C4-2B (cell line): Measurements from ENCODE around the gene USP31.

Experiments used
- H3K27ac ChIP-seq: fragments of 450-650 bp; 2 replicates; pipeline ENCODE4 v1.5.1; 2017
- ZFX ChIP-seq: fragments of 450-650 bp; IDR thresholded peaks from 2 replicates; pipeline ENCODE4 v1.6.1; 2017
- TF ChIP-seq, protein P1 (sequence below): fragments of 450-650 bp; conservative IDR thresholded peaks from 2 replicates; pipeline ENCODE4 v1.5.1; 2017; ENCODE audit warnings: mild to moderate bottlenecking

Gene USP31

DNA sequence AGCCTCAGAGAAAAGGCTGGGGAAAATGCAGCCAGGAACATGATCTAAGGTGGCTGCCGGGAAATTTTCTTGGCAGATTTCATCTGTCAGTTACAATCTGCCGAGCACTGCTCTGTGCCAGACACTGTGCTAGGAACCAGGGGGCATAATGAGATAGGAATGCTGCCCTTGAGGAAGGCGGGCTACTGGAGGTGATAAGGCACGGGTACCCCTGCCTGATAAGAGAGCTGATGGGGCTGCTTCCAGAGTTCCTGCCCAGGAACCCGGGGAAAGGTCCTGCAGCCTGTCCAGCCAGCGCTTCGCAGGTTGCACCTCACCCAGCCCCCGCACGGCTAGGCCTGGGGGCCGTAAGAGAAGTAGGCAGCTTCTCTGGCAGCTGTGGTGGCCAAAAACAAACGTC lies 36.4 kb upstream of the USP31 start:
- peak overlapping the region; percentile 2; the same call in 1 of the 2 replicates for H3K27ac ChIP-seq
- TF ChIP-seq ZFX = no peak
- TF ChIP-seq, protein P1, sequence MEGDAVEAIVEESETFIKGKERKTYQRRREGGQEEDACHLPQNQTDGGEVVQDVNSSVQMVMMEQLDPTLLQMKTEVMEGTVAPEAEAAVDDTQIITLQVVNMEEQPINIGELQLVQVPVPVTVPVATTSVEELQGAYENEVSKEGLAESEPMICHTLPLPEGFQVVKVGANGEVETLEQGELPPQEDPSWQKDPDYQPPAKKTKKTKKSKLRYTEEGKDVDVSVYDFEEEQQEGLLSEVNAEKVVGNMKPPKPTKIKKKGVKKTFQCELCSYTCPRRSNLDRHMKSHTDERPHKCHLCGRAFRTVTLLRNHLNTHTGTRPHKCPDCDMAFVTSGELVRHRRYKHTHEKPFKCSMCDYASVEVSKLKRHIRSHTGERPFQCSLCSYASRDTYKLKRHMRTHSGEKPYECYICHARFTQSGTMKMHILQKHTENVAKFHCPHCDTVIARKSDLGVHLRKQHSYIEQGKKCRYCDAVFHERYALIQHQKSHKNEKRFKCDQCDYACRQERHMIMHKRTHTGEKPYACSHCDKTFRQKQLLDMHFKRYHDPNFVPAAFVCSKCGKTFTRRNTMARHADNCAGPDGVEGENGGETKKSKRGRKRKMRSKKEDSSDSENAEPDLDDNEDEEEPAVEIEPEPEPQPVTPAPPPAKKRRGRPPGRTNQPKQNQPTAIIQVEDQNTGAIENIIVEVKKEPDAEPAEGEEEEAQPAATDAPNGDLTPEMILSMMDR = no peak

DNA sequence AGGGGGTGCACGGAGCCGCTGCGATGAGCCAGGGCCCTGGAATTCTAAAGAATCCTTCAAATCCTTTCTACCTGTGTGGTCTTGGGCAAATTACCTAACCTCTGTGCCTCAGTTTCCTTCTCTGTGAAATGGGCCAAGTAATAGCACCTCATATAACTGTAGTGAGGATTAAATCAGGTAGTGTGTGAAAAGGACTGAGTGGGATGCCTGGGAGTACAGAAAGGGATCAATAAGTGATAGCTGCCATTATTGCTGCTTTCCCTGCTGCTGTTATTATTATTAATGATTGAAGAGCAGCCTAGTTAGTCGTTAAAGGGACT lies 34.3 kb upstream of the USP31 start:
- no peak overlapping the region for H3K27ac ChIP-seq

DNA sequence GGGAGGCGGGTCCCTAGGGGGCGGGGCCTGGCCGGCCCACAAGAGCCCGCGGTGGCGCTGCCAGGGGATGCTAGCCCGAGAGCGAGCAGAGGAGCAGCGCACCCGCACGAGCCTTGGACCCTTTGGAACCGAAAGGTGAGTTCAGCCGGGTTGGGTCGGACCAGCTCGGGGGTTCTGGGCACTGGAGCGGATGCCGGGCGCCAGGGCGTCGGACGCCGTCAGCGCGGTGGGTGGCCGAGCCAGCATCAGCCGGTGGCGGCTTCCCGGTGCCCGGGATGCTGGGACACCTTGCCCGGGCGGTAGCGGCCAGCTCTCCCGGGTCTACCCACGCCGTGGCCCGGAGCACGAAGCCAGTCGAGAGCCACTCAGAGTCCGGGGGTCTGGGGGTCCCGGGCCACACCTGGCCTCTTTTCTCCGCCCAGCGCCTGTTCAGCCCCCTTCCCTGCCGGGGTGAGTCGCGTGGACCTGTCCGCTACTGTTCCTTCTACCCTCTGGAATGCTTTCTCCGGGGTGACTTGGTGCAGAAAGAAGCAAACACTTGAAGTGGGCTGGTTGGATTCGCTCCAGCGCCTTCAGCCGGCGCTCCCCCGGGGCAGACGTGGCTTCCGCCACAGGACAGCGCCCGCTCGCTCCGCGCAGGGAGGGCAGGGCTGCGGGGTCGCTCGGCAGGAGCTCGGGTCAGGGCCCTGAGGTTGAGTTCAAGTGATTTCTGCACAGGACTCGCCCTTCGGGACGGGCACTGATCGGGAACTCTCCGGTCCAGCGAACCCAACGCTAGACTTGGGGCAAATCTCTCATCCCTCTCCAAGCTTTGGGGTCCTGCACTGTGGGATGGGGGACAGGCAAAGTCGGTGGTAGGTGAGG lies 33.7 kb upstream of the USP31 start, which contains the start of gene SCNN1G:
Gene SCNN1G, plus strand, starts transcription at position 67 of the 864 bp plus-strand sequence. CDS start 3,527 bp downstream, outside the sequence.
- no peak within 1 kb of the TSS for H3K27ac ChIP-seq
- TF ChIP-seq, protein P1 = peak; percentile 43
- no peak for TF ChIP-seq ZFX

More for the DNA sequence above, 34.3 kb upstream of the USP31 start:
- TF ChIP-seq, protein P1 = no peak
- TF ChIP-seq ZFX = no peak

DNA sequence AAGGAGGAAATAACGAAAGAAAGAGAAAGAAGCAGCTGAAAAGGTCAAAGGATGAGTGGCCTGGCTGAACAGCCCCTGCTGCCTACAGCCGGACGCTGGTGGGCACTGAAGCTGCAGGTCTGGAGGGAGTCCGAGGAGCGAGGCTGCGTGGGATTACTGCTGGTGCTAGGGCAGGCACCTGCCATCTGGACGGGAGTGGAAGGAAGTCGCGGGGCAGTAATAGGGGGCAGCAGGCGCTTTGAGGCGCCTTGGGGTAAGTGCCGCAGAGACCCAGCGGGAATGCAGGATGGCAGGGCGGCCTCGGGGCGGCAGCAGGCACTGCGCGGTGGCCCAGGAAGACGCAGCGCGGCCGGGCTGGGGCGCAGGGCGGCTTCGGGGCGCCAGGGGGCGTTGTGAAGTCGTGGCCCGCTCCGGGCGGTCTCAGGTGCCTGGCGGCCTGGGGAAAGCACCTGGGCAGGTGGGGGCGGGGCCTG lies 33.0 kb upstream of the USP31 start:
- TF ChIP-seq, protein P1 = peak; percentile 100
- no peak for TF ChIP-seq ZFX
- H3K27ac ChIP-seq = no peak overlapping the region

DNA sequence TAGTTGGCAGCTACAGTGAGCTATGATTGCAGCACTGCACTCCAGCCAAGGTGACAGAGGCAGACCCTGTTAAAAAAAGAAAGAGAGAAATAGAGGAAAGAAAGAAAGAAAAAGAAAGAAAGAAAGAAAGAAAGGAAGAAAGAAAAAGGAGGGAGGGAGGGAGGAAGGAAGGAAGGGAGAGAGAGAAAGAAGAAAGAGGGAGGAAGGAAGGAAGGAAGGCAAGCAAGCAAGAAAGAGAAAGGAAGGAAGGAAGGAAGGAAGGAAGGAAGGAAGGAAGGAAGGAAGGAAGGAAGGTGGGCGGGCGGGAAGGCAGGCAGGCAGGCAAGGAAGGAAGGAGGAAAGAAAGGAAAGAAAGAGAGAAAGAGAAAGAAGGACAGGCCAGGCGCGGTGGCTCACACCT lies 32.3 kb upstream of the USP31 start:
- TF ChIP-seq, protein P1 = no peak
- no peak for TF ChIP-seq ZFX
- H3K27ac ChIP-seq = no peak overlapping the region

DNA sequence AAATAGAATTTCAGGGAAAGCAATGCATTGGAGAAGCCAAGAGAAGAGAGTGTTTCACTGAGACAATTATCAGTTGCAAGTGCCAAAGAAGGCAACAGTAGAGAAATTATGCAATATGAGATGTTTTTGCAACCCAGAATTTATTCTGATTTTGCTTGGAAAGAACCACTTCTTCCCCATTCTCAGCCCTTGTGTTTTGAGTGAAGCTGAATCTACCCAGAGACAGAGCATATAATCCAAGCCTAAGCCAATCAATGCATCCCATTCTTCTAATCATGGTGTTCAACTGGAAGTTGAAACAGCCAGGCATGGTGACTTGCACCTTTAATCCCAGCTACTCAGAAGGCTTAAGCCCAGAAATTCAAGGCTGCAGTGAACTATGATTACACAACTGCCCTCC lies 26.4 kb upstream of the USP31 start:
- H3K27ac ChIP-seq = no peak overlapping the region
- TF ChIP-seq, protein P1 = no peak
- no peak for TF ChIP-seq ZFX

DNA sequence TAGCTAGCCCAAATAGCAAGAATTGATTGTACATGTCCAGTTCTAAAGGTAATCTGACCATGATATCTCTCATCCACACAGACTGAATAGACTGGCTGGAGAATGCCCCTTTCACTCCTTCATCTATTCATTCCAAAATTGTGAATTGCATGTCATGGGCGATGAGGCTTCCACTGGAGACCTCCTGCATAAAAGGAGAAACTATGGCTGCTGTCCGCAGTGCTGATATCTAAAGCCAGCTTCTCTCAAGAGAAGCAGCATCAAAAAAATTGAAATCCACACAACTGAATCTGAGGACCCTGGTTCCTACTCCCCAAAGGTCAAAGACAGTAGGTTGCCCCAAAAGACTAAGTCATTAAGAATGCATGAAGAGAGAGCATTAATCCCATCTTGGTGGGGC lies 25.4 kb upstream of the USP31 start:
- H3K27ac ChIP-seq = no peak overlapping the region
- no peak for TF ChIP-seq ZFX
- TF ChIP-seq, protein P1 = no peak
